GM12892 (cell line): ENCODE data around the gene VDAC1.

ENCODE experiments used
- DNase-seq: peaks from one replicate; pipeline ENCODE4 v3.0.0; 2011; ENCODE audit not compliant: insufficient read length
- FAIRE-seq: peaks from 2 replicates; lab custom pipeline; 2011; peaks lifted over from hg19 to GRCh38; lab: Jason Lieb, UNC
- POLR2A ChIP-seq: IDR thresholded peaks from 2 replicates; pipeline ENCODE4 v1.6.1; 2011; ENCODE audit warnings: low read depth, low read length, control low read depth
- POLR2AphosphoS5 ChIP-seq: IDR thresholded peaks from 2 replicates; pipeline ENCODE4 v1.6.1; 2011; ENCODE audit warnings: low read depth, low read length, control low read depth
- TAF1 ChIP-seq: IDR thresholded peaks from 2 replicates; pipeline ENCODE4 v1.6.1; 2011; ENCODE audit warnings: low read depth, mild to moderate bottlenecking, control low read depth, low read length, borderline replicate concordance

Gene VDAC1

GRCh38 chr5:133924221-133924920 lies 80.4 kb downstream of the VDAC1 start:
- FAIRE-seq (no peak), DNase-seq (no peak)
- TF ChIP-seq POLR2AphosphoS5 (no peak), TAF1 (no peak), POLR2A (no peak)

GRCh38 chr5:133921979-133922378 lies 82.8 kb downstream of the VDAC1 start:
- DNase-seq (no peak), FAIRE-seq (no peak)
- TF ChIP-seq POLR2A = no peak
- no peak for TF ChIP-seq POLR2AphosphoS5
- no peak for TF ChIP-seq TAF1
